Neural progenitor cell (in vitro differentiated cells): ENCODE data around the gene MTHFD2L. TPM values are rescaled to one million over a fixed set of nuclear protein-coding genes. Genes with fewer than 3 reads are reported as not detected.

ENCODE experiments used
- DNase-seq: peaks from one replicate; pipeline ENCODE4 v3.0.0-alpha.2; 2016; ENCODE audit warnings: low spot score
- H2AFZ ChIP-seq: fragments of 200-600 bp; sonication (generic); replicated peaks from 2 replicates; pipeline ENCODE4 v1.6.1; 2016; ENCODE audit warnings: antibody characterized with exemption
- H3F3A ChIP-seq: fragments of 200-600 bp; sonication (generic); 2 replicates; pipeline ENCODE4 v1.6.1; 2016; ENCODE audit warnings: antibody characterized with exemption, low read depth
- H3K27ac ChIP-seq: fragments of 200-600 bp; sonication (generic); 2 replicates; pipeline ENCODE4 v1.5.1; 2016; ENCODE audit warnings: mild to moderate bottlenecking
- H3K27me3 ChIP-seq: fragments of 200-600 bp; sonication (generic); 2 replicates; pipeline ENCODE4 v1.6.1; 2016; ENCODE audit warnings: mild to moderate bottlenecking, moderate library complexity
- H3K36me3 ChIP-seq: fragments of 200-600 bp; sonication (generic); 2 replicates; pipeline ENCODE4 v1.5.1; 2016
- H3K4me1 ChIP-seq: fragments of 200-600 bp; sonication (generic); 2 replicates; pipeline ENCODE4 v1.6.1; 2016; ENCODE audit warnings: mixed run types
- H3K4me2 ChIP-seq: fragments of 200-600 bp; sonication (generic); 2 replicates; pipeline ENCODE4 v1.6.1; 2016
- H3K4me3 ChIP-seq: fragments of 200-600 bp; sonication (generic); 2 replicates; pipeline ENCODE4 v1.5.1; 2016
- H3K79me2 ChIP-seq: fragments of 200-600 bp; sonication (generic); 2 replicates; pipeline ENCODE4 v1.6.1; 2016; ENCODE audit warnings: low read depth
- H3K9ac ChIP-seq: fragments of 200-600 bp; sonication (generic); 2 replicates; pipeline ENCODE4 v1.6.1; 2016
- H3K9me3 ChIP-seq: fragments of 200-600 bp; sonication (generic); 2 replicates; pipeline ENCODE4 v1.5.1; 2016; ENCODE audit warnings: low read depth
- H4K20me1 ChIP-seq: fragments of 200-600 bp; sonication (generic); 2 replicates; pipeline ENCODE4 v1.6.1; 2016; ENCODE audit warnings: low read depth
- H3K27ac Mint-ChIP-seq: 3 replicates; pipeline ENCODE4 v1.8.0; 2021; ENCODE audit warnings: mixed read lengths
- H3K27me3 Mint-ChIP-seq: 2 replicates; pipeline ENCODE4 v1.8.0; 2022; ENCODE audit warnings: low read depth, mild to moderate bottlenecking, inconsistent platforms, moderate library complexity, mixed read lengths; ENCODE audit not compliant: insufficient read depth
- H3K36me3 Mint-ChIP-seq: 3 replicates; pipeline ENCODE4 v1.8.0; 2021; ENCODE audit warnings: mixed read lengths
- H3K4me1 Mint-ChIP-seq: 3 replicates; pipeline ENCODE4 v1.8.0; 2021; ENCODE audit warnings: mixed read lengths
- H3K4me3 Mint-ChIP-seq: 3 replicates; pipeline ENCODE4 v1.8.0; 2021; ENCODE audit warnings: mild to moderate bottlenecking, moderate library complexity, mixed read lengths
- H3K9me3 Mint-ChIP-seq: 3 replicates; pipeline ENCODE4 v1.8.0; 2020; ENCODE audit warnings: mixed read lengths
- CTCF ChIP-seq: fragments of 200-600 bp; sonication (generic); IDR thresholded peaks from 2 replicates; pipeline ENCODE4 v1.5.1; 2017; ENCODE audit warnings: antibody characterized with exemption, mild to moderate bottlenecking
- EZH2 ChIP-seq: fragments of 200-600 bp; sonication (generic); IDR thresholded peaks from 2 replicates; pipeline ENCODE4 v1.6.1; 2017; ENCODE audit warnings: antibody characterized with exemption, mild to moderate bottlenecking, moderate library complexity
- EZH2phosphoT487 ChIP-seq: fragments of 200-600 bp; sonication (generic); IDR thresholded peaks from 2 replicates; pipeline ENCODE4 v1.6.1; 2017; ENCODE audit warnings: antibody characterized with exemption
- total RNA-seq: library from RNA; depleted of rRNA; stranded (reverse); fragments of >200 nt; gene quantifications from 2 replicates; pipeline ENCODE4 v1.2.3, GENCODE V29; 2015; ENCODE audit warnings: low replicate concordance

MTHFD2L gene
- total RNA-seq, 1 donor from 2014 or later: 22.1 TPM

DNA sequence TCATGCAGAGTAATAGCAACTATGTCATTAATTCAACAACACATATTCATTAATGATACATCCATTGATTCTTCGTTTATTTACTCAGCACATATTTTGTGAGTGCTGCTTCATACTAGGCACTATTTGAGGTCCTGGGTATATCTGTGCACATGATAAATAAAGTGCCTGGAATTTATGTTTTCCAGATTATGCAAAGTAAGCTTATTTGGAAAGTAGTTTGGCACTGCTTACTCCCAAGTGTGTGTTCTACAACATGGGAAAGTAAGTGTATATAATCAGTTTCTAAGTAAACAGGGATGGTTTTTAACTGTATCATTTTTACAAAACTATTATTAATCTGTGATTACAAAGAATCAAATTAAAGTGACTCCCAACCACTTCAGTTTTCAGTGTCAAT lies 133.6 kb downstream of the MTHFD2L start:
- no peaks in the 10 kb centered on the region for H3F3A ChIP-seq
- TF ChIP-seq EZH2phosphoT487: no peak
- TF ChIP-seq EZH2: no peak
- no peak for TF ChIP-seq CTCF
- H3K9ac ChIP-seq: no peak overlapping the region
- no peak overlapping the region for H2AFZ ChIP-seq
- H3K4me2 ChIP-seq: no peak overlapping the region
- H3K36me3 ChIP-seq: no peaks in the 10 kb centered on the region
- no peak overlapping the region for H3K27ac Mint-ChIP-seq
- no peaks in the 10 kb centered on the region for H3K27me3 ChIP-seq
- H3K36me3 Mint-ChIP-seq: peaks cover 2% of the 10 kb centered on the region
- H3K79me2 ChIP-seq: no peaks in the 10 kb centered on the region
- H3K9me3 Mint-ChIP-seq: no peaks in the 10 kb centered on the region
- no peaks in the 10 kb centered on the region for H3K9me3 ChIP-seq
- H3K4me1 ChIP-seq: no peaks in the 10 kb centered on the region
- DNase-seq: no peak
- H3K4me1 Mint-ChIP-seq: peaks cover 3% of the 10 kb centered on the region
- no peaks in the 10 kb centered on the region for H3K27me3 Mint-ChIP-seq
- H3K27ac ChIP-seq: no peak overlapping the region
- H3K4me3 ChIP-seq: no peak overlapping the region
- H3K4me3 Mint-ChIP-seq: no peak overlapping the region
- no peaks in the 10 kb centered on the region for H4K20me1 ChIP-seq

DNA sequence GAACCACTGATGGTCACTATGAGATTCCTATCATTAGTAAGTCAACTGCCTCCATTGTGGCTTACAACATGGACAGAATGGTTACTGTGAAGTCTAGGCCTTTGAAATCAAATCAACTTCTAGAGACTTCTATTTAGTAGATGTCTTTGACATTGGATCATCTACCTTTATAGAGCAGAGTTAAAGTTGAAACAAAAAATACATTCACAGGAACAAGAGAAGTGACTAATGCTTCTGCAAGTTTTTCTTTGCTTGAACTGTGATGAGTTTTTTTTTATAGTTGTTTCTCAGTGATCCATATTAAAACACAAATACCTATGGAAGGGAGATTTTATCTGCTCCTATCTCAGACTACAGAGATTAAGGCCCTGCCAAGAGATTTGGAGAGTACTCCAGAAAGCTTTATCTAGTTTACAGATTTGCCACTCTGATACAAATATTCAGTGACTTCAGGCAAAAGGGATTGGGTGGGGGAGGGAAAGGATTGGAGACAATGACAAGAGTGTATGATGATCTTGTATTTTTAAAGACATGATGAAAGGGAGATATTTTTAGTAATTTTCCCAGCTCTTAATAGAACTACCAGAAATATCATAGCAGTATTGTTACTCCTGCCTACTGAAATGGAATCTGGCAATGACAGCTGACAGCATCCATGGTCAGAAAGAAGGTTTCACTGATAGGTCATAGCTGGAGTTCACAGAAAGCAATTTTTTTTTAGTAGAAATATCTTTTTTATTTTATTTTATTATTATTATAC lies 134.4 kb downstream of the MTHFD2L start:
- no peaks in the 10 kb centered on the region for H3K27me3 ChIP-seq
- no peaks in the 10 kb centered on the region for H3K4me1 ChIP-seq
- no peak overlapping the region for H3K4me2 ChIP-seq
- H3K9ac ChIP-seq: no peak overlapping the region
- Mint-ChIP-seq H3K27ac (no peak overlapping the region), H3K27me3 (no peaks in the 10 kb centered on the region), H3K36me3 (peaks cover 2% of the 10 kb centered on the region), H3K4me1 (peaks cover 3% of the 10 kb centered on the region), H3K9me3 (no peaks in the 10 kb centered on the region), H3K4me3 (no peak overlapping the region)
- no peak for TF ChIP-seq EZH2
- no peak for TF ChIP-seq EZH2phosphoT487
- TF ChIP-seq CTCF: no peak
- H3K79me2 ChIP-seq: no peaks in the 10 kb centered on the region
- H3K4me3 ChIP-seq: no peak overlapping the region
- no peaks in the 10 kb centered on the region for H3K36me3 ChIP-seq
- no peak for DNase-seq
- no peak overlapping the region for H2AFZ ChIP-seq
- no peaks in the 10 kb centered on the region for H3K9me3 ChIP-seq
- no peaks in the 10 kb centered on the region for H4K20me1 ChIP-seq
- H3K27ac ChIP-seq: no peak overlapping the region
- H3F3A ChIP-seq: no peaks in the 10 kb centered on the region

DNA sequence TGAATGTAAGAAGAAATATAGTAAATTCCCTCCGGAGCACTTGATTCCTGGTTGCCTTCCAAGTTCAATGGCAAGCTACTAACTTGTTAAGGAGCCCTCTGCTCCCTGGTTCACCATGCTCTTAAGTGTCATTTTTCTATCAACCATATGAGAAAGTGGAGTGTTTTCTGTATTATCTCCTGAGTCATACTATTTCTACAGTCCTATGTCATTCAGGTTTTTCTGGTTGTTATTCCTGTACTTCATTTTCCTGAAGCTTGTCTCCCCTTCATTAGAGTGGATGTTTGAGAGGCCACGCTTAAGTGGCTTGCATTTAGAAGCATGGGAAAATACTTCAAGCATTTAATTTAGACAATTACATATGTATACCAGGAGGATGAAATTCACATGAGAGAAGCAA lies 135.6 kb downstream of the MTHFD2L start:
- Mint-ChIP-seq H3K4me3 (no peak overlapping the region), H3K27me3 (no peaks in the 10 kb centered on the region), H3K27ac (no peak overlapping the region), H3K36me3 (peaks cover 2% of the 10 kb centered on the region), H3K9me3 (no peaks in the 10 kb centered on the region), H3K4me1 (peaks cover 3% of the 10 kb centered on the region)
- no peak overlapping the region for H3K27ac ChIP-seq
- no peaks in the 10 kb centered on the region for H3F3A ChIP-seq
- no peaks in the 10 kb centered on the region for H3K27me3 ChIP-seq
- no peaks in the 10 kb centered on the region for H3K36me3 ChIP-seq
- H2AFZ ChIP-seq: no peak overlapping the region
- H3K79me2 ChIP-seq: no peaks in the 10 kb centered on the region
- no peak overlapping the region for H3K4me2 ChIP-seq
- H4K20me1 ChIP-seq: no peaks in the 10 kb centered on the region
- no peak overlapping the region for H3K9ac ChIP-seq
- TF ChIP-seq CTCF: no peak
- no peak overlapping the region for H3K4me3 ChIP-seq
- H3K4me1 ChIP-seq: no peaks in the 10 kb centered on the region
- no peaks in the 10 kb centered on the region for H3K9me3 ChIP-seq
- DNase-seq: no peak
